Activated CD4-positive, alpha-beta T cell treated with anti-CD3 and anti-CD28 coated beads, Interleukin-2, amount 50 U/mL, for 4 hours (primary cell): ENCODE measurements around the gene BCDIN3D.

ENCODE experiments used
- DNase-seq, 2 experiments: peaks; one replicate each; pipeline ENCODE4 v3.0.0-alpha.2; 2020

Gene BCDIN3D

DNA sequence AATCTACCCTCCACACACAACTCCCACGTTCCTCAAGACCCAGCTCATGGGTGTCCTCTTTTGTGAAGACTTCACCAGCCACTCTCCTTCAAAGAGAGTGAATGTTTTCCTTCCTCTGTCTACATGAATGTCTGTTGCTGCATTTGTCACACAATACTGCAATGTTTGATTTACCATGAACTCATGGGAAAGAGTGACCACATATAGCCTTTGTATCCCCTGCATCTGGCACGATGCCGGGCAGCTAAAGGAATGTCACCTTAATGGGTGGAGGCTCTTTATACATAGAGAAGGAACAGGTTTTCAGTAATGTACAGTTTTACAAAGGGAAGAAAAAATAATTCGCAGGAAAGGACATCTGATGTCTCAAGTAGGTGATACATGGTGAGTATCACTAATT, 12.1 kb upstream of the BCDIN3D start:
- DNase-seq = no peak

GRCh38 chr12:49853671-49854070, 10.8 kb upstream of the BCDIN3D start:
- DNase-seq = no peak

DNA sequence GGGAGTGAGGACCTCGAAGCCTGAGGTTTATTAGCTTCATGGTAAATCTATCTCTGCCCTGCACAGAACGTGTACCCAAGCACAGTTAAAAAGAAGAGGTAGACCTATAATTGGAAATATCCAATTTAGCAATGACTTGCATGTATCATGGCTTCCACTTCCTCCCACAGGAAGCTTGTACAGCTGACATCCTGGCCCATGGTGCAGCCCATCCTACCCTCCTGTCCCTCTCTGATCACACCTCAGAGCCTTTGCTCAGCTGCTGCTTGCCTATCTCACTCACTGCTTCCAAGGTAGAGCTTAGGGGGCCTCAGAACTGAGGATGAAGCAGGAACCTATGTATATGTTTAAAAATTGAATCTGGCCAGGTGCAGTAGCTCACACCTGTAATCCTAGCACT, 4.3 kb upstream of the BCDIN3D start:
- no peak for DNase-seq

- DNase-seq = no peak
These were observed 3.1 kb upstream of the BCDIN3D start for GRCh38 chr12:49846032-49846431.

DNA sequence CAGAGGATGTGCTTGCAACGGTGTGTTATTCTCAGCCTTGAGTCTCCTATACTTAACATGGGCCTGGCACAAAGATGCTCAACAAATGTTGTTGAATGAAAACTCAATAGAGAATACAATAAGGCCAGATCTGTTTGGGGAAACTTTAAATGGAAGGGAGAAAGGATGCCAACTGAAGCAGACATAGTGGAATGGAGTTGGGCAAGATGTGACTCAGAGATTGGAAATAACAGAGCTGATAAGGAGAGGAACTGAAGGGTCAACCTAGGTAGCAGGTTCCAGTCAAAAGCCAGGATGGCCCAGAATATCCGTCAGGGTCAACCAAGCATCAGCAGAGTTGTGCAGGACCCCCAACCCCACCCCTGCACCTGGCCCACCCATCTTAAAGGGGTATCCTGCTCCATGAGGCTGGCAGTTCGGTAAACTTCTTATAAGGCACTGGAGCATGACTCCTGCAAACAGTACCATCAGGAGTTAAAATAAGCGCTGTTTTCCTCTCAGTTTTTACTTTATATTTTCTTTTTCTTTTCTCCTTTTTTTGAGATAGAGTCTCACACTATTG, 1.1 kb upstream of the BCDIN3D start:
- no peak for DNase-seq

DNA sequence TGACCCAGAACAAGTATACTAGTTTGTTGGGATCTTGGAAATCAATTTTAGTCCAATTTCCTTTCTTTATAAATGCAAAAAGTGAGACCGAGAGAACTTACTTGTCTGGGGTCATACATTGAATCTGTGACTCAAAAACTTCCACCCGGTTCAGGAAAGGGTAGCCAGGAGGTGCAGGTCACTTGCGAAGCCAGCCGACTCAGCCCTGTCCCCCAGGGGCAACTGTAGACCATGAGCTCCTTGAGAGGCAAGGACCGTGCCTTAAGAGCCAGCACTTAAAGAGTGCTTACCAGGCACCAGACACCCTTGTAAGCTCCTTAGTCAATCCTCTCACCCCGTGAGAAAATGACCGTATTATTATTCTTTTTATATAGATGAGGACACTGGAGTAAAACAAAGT, 505 bp upstream of the BCDIN3D start:
- DNase-seq = no peak

- peak; percentile 20 to 34 for DNase-seq
These were observed 3.8 kb downstream of the BCDIN3D start for GRCh38 chr12:49838973-49839633.

DNA sequence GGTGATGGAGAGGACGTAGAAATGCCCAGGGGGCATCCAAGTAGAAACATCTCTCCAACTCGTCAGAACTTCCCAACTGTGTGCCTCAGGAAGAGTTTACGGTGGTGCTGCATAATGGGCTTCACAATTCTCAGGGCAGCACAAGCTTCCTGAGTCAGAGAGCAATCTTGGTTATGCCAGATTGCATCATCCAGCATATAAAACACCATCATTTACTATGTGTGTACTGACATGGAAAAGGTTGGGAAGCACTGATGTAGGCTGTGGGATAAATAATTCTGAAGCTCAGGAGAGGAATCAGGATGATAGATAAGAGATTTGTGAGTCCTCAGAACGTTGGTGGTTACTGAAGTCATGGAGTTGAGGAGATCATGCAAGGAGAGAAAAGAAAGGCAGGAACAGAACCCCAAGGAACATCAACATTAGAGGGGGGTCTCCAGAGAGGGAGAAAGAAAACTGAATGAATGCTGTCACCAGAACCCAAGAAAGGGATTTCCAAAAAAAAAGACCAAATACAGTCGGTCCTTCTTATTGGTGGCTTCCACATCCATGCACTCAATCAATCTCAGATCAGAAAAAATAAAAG, 10.0 kb downstream of the BCDIN3D start:
- DNase-seq = no peak

- DNase-seq = no peak
These were observed 11.2 kb downstream of the BCDIN3D start for GRCh38 chr12:49831717-49832116.

DNA sequence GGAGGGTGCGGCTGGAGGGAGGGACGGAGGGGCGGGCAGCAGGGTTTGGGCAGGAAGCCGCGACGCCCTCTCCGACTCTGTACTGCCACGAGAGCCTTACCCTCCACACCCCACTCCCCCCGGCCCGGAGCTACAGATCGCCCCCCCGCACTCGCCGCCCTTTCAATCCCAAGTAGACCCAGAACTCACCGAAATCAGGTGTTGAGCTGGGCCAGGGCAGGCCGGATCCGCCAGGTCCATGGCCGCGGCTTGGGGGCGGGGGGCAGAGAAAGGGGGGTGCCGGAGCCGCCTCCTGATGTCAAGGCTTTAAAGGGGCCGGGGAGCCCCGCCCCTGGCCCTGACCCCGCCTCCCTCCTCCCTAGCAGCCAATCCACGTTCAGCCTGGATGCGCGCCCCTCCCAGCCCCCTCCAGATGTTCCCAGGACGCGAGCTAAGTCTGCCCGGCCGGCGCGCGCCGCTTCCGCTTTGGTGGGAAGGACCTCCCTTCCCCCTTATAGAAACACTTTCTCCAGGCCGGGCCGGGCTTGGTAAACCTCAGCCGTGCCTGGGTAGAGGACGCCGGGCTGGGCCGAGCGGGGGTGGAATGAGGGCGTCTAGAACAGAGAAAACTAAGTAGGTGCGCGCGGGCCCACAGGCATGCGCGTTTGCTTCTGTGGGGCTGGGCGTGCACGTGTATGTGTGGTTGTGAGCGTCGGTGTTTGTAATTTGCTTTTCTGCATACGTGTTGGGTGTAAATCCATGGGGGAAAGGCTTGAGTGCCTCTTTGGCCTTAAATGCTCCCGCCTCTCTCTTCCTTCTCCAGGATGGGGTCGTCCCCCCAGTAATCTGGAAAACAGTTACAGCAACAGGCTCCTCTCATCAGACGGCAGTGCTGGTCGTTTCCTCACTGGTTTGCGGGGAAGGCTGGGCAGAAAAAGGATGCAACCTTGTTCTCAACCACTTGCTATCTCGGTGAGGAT, 14.5 kb downstream of the BCDIN3D start, which contains the start of gene NCKAP5L:
NCKAP5L (minus strand) TSS at position 281 of the 959 bp plus-strand sequence. CDS start 24,369 bp downstream, outside the sequence.
- DNase-seq = peak; percentile 89 to 91

- peak; percentile 37 to 39 for DNase-seq
These were observed 15.4 kb downstream of the BCDIN3D start for GRCh38 chr12:49827401-49828099.

DNA sequence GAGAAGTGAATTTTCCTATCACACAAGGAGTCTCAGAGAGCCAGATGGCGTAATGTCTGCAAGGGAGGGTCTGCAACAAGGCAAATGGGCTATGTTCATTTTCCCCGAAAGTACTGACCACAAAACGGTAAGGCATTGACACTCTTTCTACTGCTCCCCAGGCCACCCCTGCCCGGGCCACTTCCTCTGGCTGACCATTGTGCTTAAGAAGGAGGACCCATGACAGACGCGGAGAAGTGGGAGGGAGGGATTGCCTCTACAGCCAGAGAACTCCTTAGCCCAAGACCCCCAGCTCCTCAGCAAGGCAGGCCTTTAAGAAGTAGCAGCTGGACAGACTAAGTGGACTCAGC, 15.9 kb downstream of the BCDIN3D start:
- no peak for DNase-seq

GRCh38 chr12:49825971-49826421, 16.9 kb downstream of the BCDIN3D start:
- no peak for DNase-seq

DNA sequence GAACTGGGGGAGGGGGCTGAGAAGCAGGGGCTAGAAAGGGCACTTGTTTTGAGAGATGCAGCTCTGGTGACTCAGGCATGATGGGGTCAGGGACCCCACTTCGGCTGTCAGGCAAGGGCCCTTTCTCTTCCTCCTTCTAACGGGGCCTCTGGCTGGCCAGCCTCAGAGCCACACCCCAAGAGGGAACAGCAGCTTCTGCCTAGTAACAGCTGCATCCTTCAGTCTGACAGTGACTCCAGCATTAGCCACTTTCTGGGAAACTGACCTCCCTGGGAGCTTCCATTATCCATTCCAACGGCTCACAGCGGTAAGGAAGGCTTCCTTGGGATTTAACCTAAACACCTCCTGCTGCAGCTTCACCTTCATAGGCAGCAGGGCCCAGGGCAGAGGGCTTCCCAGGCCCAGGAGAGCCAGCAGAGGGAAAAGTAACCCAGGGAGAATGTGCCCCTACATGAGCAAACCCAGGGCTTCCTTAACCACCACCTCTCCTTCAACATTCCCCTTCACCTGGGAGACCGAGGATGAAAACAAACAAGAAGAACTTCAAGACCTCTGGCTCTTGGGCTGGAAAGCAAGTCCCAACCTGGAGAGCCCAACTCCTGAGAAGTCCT, 17.4 kb downstream of the BCDIN3D start:
- no peak for DNase-seq

DNA sequence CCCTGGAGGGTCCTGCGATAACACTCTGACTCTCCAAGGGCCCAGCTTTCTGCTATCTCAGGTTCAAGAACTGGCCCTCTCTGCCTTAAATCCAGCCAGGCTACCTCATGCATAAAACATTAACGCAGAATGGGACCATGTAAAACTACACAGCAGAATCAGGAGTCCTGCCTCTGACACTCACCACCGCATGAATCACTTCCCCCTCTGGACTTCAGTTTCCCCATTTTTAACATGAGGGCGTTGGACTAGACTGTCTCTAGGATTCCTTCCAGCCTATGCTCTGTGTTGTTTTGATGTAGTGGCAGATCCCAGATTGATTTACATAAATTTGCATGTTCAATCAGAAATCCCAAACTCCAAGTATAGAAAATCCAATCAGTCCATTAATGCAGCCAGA, 18.0 kb downstream of the BCDIN3D start:
- DNase-seq = no peak

- no peak for DNase-seq
These were observed 18.5 kb downstream of the BCDIN3D start for GRCh38 chr12:49824416-49824815.

DNA sequence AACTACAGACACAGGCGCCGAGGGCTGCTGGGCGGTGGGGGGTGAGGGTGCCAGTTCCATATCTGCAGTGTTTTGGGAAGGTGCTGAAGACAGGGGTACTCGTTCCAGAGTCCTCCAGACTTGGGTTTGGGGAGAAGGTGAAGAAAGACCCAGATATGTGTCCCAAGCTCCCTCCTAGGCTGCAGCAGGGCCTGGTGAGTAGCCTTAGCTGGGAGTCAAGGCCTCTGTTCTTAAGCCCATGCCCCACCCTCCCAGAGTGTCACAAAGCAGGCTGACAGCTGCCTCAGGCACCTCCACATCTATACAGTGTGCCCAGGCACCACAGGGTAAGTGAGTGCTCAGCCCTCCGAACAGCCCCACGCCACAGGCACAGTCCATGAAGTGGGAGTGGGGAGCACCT, 19.0 kb downstream of the BCDIN3D start:
- no peak for DNase-seq

GRCh38 chr12:49823350-49823749, 19.6 kb downstream of the BCDIN3D start:
- no peak for DNase-seq

GRCh38 chr12:49821373-49822287, 21.3 kb downstream of the BCDIN3D start:
- DNase-seq = no peak

- no peak for DNase-seq
These were observed 23.1 kb downstream of the BCDIN3D start for GRCh38 chr12:49819786-49820185.
